ENCODE measurements around the gene TPRX1.

Gene TPRX1

DNA sequence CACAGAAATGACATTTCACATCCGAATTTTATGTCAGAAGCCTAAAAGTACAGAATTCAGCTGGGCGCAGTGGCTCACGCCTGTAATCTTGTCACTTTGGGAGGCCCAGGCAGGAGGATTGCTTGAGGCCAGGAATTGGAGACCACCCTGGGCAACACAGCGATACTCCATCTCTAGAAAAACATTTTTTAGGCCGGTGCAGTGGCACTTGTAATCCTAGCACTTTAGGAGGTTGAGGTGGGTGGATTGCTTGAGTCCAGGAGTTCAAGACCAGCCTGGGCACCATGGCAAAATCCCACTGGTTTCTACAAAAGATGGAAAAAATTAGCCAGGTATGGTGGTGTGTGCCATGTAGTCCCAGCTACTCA, 43.7 kb downstream of the TPRX1 start:
- H3K4me3 ChIP-seq (ENCODE audit: low read depth, low read length): no peak overlapping the region
- TF ChIP-seq, protein P1, sequence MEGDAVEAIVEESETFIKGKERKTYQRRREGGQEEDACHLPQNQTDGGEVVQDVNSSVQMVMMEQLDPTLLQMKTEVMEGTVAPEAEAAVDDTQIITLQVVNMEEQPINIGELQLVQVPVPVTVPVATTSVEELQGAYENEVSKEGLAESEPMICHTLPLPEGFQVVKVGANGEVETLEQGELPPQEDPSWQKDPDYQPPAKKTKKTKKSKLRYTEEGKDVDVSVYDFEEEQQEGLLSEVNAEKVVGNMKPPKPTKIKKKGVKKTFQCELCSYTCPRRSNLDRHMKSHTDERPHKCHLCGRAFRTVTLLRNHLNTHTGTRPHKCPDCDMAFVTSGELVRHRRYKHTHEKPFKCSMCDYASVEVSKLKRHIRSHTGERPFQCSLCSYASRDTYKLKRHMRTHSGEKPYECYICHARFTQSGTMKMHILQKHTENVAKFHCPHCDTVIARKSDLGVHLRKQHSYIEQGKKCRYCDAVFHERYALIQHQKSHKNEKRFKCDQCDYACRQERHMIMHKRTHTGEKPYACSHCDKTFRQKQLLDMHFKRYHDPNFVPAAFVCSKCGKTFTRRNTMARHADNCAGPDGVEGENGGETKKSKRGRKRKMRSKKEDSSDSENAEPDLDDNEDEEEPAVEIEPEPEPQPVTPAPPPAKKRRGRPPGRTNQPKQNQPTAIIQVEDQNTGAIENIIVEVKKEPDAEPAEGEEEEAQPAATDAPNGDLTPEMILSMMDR (IDR thresholded peaks at IDR 0.05; ENCODE audit: control insufficient read depth, extremely low read depth, insufficient read depth): no peak
- DNase-seq (ENCODE audit: low read depth): no peak

DNA sequence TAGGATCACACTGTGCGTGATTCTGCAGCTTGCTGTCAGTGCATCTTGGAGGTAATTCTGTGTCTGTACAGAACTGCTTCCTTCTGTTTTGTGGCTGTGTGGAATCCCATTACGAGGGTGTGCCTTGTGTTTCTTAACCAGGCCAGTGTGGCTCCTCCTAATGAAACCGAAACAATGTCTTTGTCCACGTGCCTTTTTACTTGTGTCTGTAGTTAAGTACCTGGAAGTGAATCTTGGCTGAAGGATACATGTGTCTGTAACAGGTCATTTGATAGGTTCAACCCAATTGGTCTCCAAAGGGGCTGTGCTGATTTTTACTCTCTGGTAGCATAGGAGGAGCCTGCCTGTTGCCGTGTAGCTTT, 45.9 kb downstream of the TPRX1 start:
- DNase-seq (ENCODE audit: low read depth): no peak
- TF ChIP-seq, protein P1 (IDR thresholded peaks at IDR 0.05; ENCODE audit: control insufficient read depth, extremely low read depth, insufficient read depth): no peak
- H3K4me3 ChIP-seq (ENCODE audit: low read depth, low read length): no peak overlapping the region

DNA sequence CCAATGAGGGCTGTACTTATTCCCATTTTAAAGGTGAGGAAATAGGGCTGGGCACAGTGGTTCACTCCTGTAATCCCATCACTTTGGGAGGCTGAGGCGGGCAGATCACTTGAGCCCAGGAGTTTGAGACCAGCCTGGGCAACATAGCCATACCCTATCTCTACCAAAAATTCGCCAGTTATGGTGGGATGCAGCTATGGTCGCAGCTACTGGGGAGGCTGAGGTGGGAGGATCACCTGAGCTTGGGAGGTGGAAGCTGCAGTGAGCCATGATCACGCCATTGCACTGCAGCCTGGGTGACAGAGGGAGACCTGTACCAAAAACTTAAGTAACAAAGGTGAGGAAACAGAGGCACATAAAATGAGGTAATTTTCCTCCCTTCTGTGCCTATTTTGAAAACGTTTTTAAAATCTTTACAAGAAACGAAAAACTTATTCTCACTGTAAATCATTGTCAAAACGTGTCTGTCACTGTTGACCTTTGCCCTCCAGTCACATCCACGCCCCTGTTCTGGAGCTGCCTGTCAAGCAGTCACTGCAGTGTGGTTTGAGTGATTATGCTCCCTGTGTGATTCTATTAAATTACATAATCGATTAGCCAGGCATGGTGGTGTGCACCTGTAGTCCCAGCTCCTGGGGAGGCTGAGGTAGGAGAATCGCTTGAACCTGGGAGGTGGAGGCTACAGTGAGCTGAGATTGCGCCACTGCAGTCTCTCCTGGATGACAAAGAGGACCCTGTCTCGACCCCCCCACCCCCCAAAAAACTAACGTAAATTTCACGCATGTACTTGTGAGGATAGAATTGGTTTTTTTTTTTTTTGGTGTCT, 46.5 kb downstream of the TPRX1 start:
- DNase-seq (ENCODE audit: low read depth): no peak
- TF ChIP-seq, protein P1 (IDR thresholded peaks at IDR 0.05; ENCODE audit: control insufficient read depth, extremely low read depth, insufficient read depth): no peak
- no peak overlapping the region for H3K4me3 ChIP-seq (ENCODE audit: low read depth, low read length)

DNA sequence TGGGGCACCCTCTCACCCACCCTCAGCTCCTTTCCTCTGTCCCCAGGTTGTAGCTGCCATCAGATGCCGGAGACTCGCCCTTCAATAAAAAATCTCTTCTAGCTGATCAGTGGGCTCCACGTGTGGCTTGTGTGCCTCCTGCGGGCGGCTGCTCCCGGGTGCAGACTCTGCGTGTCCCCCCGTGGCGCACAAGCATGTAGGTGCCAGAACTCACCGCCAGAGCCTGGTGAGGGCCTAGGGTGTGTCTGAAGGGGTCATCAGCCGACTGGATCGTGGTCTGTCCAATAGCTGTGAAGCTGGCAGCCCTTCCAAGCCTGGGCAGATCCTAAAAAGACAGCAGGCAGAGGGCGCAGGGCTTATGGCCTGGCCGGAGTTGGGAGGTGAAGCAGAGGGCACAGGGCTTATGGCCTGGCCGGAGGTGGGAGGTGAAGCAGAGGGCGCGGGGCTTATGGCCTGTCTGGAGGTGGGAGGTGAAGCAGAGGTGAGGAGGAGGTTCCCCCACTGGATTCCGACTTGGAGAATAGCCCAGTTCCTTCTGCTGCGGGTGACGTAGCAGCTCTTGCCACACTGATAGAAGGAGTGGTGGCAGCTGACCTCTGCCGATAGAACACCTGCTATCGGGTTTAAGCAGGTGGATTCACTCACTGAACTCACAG, 47.3 kb downstream of the TPRX1 start:
- no peak for DNase-seq (ENCODE audit: low read depth)
- no peak overlapping the region for H3K4me3 ChIP-seq (ENCODE audit: low read depth, low read length)
- TF ChIP-seq, protein P1 (IDR thresholded peaks at IDR 0.05; ENCODE audit: control insufficient read depth, extremely low read depth, insufficient read depth): no peak

DNA sequence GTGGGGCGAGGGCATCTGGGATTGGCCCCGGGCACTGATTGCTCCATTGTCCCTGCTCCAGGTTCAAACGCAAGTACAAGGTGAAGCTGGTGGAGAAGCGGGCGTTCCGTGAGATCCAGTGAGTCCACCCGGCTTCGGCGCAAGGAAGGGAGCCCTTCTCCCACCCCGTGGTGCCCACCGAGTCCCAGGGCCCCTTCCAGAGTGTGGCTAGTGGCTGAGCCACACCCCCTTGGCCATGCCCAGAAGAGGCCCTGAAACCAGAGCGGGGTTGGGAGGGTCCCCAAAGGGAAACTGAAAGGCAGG, 47.8 kb downstream of the TPRX1 start:
- no peak for DNase-seq (ENCODE audit: low read depth)
- TF ChIP-seq, protein P1 (IDR thresholded peaks at IDR 0.05; ENCODE audit: control insufficient read depth, extremely low read depth, insufficient read depth): no peak

DNA sequence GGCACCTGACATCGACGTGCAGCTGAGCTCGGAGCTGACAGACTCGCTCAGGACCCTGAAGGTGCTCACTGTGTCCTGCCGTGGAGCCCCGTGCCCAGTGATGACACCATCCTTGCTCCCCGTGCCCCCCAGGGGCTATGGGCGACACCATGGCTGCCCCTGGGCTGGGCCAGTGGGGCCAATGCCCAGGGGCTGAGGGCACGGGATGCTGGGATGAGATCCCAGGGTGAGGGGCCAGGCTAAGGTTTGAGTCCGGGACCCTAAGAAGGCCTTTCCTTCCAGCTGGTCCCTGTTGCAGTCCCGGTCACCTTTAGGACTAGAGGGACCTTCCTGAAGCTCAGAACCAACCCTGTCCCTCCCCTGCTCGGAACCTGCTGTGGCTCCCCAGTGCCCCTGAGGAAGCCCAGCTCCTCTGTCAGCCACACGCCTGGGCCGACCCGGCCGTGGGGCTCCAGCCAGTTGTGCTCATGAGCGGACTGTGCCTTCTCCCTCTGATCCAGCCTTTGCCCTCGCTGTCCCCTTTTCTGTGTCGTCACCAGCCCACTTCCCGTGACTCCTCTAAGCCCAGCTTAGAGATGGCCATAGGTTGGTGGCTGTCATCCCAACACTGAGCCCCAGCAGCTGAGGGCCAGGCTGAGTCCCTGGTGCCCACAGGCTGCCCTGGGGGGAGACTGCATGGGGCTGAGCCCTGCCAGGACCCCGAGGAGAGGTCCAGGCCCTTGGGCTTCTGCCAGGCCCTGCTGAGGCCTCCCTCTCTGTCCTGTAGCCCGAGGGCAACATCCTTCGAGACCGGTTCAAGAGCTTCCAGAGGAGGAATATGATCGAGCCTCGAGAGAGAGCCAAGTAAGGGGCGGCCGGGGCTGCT, 48.4 kb downstream of the TPRX1 start:
- TF ChIP-seq, protein P1 (IDR thresholded peaks at IDR 0.05; ENCODE audit: control insufficient read depth, extremely low read depth, insufficient read depth): no peak
- DNase-seq (ENCODE audit: low read depth): no peak

More for the DNA sequence above, 47.8 kb downstream of the TPRX1 start:
- H3K4me3 ChIP-seq (ENCODE audit: low read depth, low read length): no peak overlapping the region

More for the DNA sequence above, 48.4 kb downstream of the TPRX1 start:
- H3K4me3 ChIP-seq (ENCODE audit: low read depth, low read length): no peak overlapping the region

All from LNCaP clone FGC (cell line).